HepG2 (cell line): ENCODE measurements around the gene ZNF586. TPM values are rescaled to one million over a fixed set of nuclear protein-coding genes. Genes with fewer than 3 reads are reported as not detected.

Source experiments
- ATAC-seq: fragments of 200-7000 bp; cut with Tn5 transposase; 3 replicates; pipeline ENCODE4 v1.9.1; 2020; ENCODE audit warnings: mild to moderate bottlenecking, moderate library complexity
- BruUV-seq: library from RNA; stranded (reverse); fragments of 400-500 nt; replicated peaks from 2 replicates; lab custom pipeline; 2021; lab: Mats Ljungman, UMichigan
- CTCF ChIA-PET: fragments of 300-600 bp; formaldehyde crosslinking; extraction: SDS; loops from one replicate; lab custom pipeline; 2021; ENCODE audit warnings: low total read pairs, inconsistent platforms, low intra/inter-chr PET ratio; lab: Yijun Ruan, JAX
- POLR2A ChIA-PET: fragments of 350-600 bp; sonication (Branson Sonifier 250); formaldehyde crosslinking; loops from one replicate; lab custom pipeline; 2020; ENCODE audit warnings: antibody characterized with exemption, inconsistent platforms; lab: Yijun Ruan, JAX
- DNase-seq: peaks from one replicate; pipeline ENCODE4 v3.0.0-alpha.2; 2015; ENCODE audit warnings: low spot score
- FAIRE-seq: peaks from 3 replicates; lab custom pipeline; 2011; peaks lifted over from hg19 to GRCh38; lab: Jason Lieb, UNC
- H2AFZ ChIP-seq: one replicate; pipeline ENCODE4 v1.6.1; 2011; ENCODE audit warnings: low read length, inconsistent platforms
- H3K27ac ChIP-seq: fragments of 300-600 bp; 3 replicates; pipeline ENCODE4 v1.8.0; 2011; ENCODE audit warnings: mixed run types, mild to moderate bottlenecking, mixed read lengths, low read length, inconsistent platforms; ENCODE audit not compliant: insufficient read depth; ENCODE audit errors: extremely low read length
- H3K27me3 ChIP-seq, 2 experiments: fragments of 200-600 bp in 1 of 2; 2 replicates in 1 of 2; 3 replicates in 1 of 2; pipeline versions ENCODE4 v1.6.0 to v1.8.0; 2011; ENCODE audit warnings: low read length in 2 of 2, mild to moderate bottlenecking in 2 of 2, moderate library complexity in 2 of 2, inconsistent platforms in 1 of 2; ENCODE audit not compliant: insufficient read depth in 2 of 2, control insufficient read depth in 1 of 2
- H3K36me3 ChIP-seq, 2 experiments: fragments of 200-600 bp in 1 of 2; replicated peaks in 1 of 2; 2 replicates in 1 of 2; 3 replicates in 1 of 2; pipeline versions ENCODE4 v1.5.1 to v1.8.0; 2011; ENCODE audit warnings: low read length in 2 of 2, inconsistent platforms in 1 of 2; ENCODE audit not compliant: insufficient read depth in 2 of 2, control insufficient read depth in 1 of 2
- H3K4me1 ChIP-seq: 2 replicates; pipeline ENCODE4 v1.5.1; 2012; ENCODE audit warnings: low read length, inconsistent platforms; ENCODE audit not compliant: insufficient read depth
- H3K4me2 ChIP-seq: 2 replicates; pipeline ENCODE4 v1.6.0; 2011; ENCODE audit warnings: low read depth, low read length, inconsistent platforms
- H3K4me3 ChIP-seq, 3 experiments: fragments of 200-600 bp in 1 of 3; sonication (generic), shearing (Covaris generic) in 1 of 3; replicated peaks in 1 of 3; 2 replicates each; pipeline ENCODE4 v1.5.1; 2011 to 2016; ENCODE audit warnings: low read length in 3 of 3, inconsistent platforms in 2 of 3, low read depth in 2 of 3, mild to moderate bottlenecking in 2 of 3, control low read depth in 1 of 3, mixed read lengths in 1 of 3; ENCODE audit not compliant: insufficient read depth in 1 of 3
- H3K79me2 ChIP-seq: one replicate; pipeline ENCODE4 v1.6.1; 2011; ENCODE audit warnings: low read length, inconsistent platforms; ENCODE audit not compliant: insufficient read depth
- H3K9ac ChIP-seq: 2 replicates; pipeline ENCODE4 v1.6.0; 2011; ENCODE audit warnings: mild to moderate bottlenecking, low read depth, low read length, inconsistent platforms; ENCODE audit not compliant: insufficient read depth
- H3K9me3 ChIP-seq: 2 replicates; pipeline ENCODE4 v1.5.1; 2012; ENCODE audit warnings: mild to moderate bottlenecking, low read length
- H4K20me1 ChIP-seq: 2 replicates; pipeline ENCODE4 v1.6.0; 2011; ENCODE audit warnings: inconsistent platforms, mild to moderate bottlenecking, low read length, moderate library complexity; ENCODE audit not compliant: insufficient read depth
- ARID5B ChIP-seq: IDR thresholded peaks from 2 replicates; pipeline ENCODE4 v1.4.0; 2020; ENCODE audit warnings: mild to moderate bottlenecking, missing genetic modification reagents
- DMAP1 ChIP-seq: IDR thresholded peaks from 2 replicates; pipeline ENCODE4 v1.6.1; 2016
- FOXO4 ChIP-seq: sonication (generic); formaldehyde crosslinking; conservative IDR thresholded peaks from 2 replicates; pipeline ENCODE4 v1.8.1; 2023; ENCODE audit warnings: missing genetic modification reagents
- HNF4A ChIP-seq: sonication (generic); formaldehyde crosslinking; IDR thresholded peaks from 2 replicates; pipeline ENCODE4 v1.4.0; 2020; ENCODE audit warnings: missing genetic modification reagents
- MZF1 ChIP-seq: sonication (generic); formaldehyde crosslinking; IDR thresholded peaks from 2 replicates; pipeline ENCODE4 v1.8.1; 2023; ENCODE audit warnings: mild to moderate bottlenecking, missing genetic modification reagents, borderline replicate concordance
- SOX6 ChIP-seq, 2 experiments: fragments of 450-650 bp in 1 of 2; sonication (generic) in 1 of 2; formaldehyde crosslinking in 1 of 2; IDR thresholded peaks; 2 replicates each; pipeline versions ENCODE4 v1.4.0 to v1.6.1; 2017 to 2020; ENCODE audit warnings: antibody characterized with exemption in 1 of 2, mild to moderate bottlenecking in 1 of 2, missing genetic modification reagents in 1 of 2
- ZMYM4 ChIP-seq: sonication (generic); formaldehyde crosslinking; IDR thresholded peaks from 2 replicates; pipeline ENCODE4 v1.8.1; 2023; ENCODE audit warnings: mild to moderate bottlenecking, missing genetic modification reagents
- ZNF446 ChIP-seq: sonication (generic); formaldehyde crosslinking; IDR thresholded peaks from 2 replicates; pipeline ENCODE4 v1.5.0; 2020; ENCODE audit warnings: mild to moderate bottlenecking, missing genetic modification reagents
- ZNF574 ChIP-seq: sonication (generic); formaldehyde crosslinking; IDR thresholded peaks from 2 replicates; pipeline ENCODE4 v1.4.0; 2020; ENCODE audit warnings: missing genetic modification reagents
- ZNF777 ChIP-seq: sonication (generic); formaldehyde crosslinking; IDR thresholded peaks from 2 replicates; pipeline ENCODE4 v1.4.0; 2020; ENCODE audit warnings: missing genetic modification reagents
- ZNF883 ChIP-seq: sonication (generic); formaldehyde crosslinking; IDR thresholded peaks from 2 replicates; pipeline ENCODE4 v1.5.1; 2020; ENCODE audit warnings: mild to moderate bottlenecking, missing genetic modification reagents; ENCODE audit errors: not compliant biosample characterization
- ZZZ3 ChIP-seq: sonication (generic); formaldehyde crosslinking; IDR thresholded peaks from 2 replicates; pipeline ENCODE4 v1.4.0; 2020; ENCODE audit warnings: missing genetic modification reagents, mild to moderate bottlenecking, borderline replicate concordance
- WGBS: methylation state at CpG from one replicate; pipeline ENCODE4 v1.1.6; 2017; ENCODE audit warnings: low lambda C conversion rate; 5-methylcytosine and 5-hydroxymethylcytosine counted together
- in situ Hi-C: cut with HindIII; loops from 2 replicates; pipeline ENCODE4 v1.10.0; 2017; ENCODE audit warnings: low pct_unique_long_range_greater_than_20kb; ENCODE audit not compliant: extremely low pct_ligation_motif_present
- intact Hi-C: fragments of 100-400 bp; cut with micrococcal nuclease; formaldehyde crosslinking; loops from one replicate; pipeline ENCODE4 v1.10.0; 2022; ENCODE audit not compliant: unreplicated experiment
- polyA plus RNA-seq, 8 experiments: library from polyadenylated mRNA; depleted of rRNA in 3 of 8; stranded (reverse) in 7 of 8; unstranded in 1 of 8; fragments of >200 nt; fragmentation: Illumina TruSeq in 4 of 8; extraction: Trizol in 4 of 8; gene quantifications; 2 replicates each; pipeline versions ENCODE4 v1.2.1 to v1.2.3, GENCODE V29; 2011 to 2016; ENCODE audit warnings: low read depth in 4 of 8, missing spikeins in 1 of 8, mixed read lengths in 1 of 8; ENCODE audit not compliant: insufficient read depth in 1 of 8
- total RNA-seq, 5 experiments: library from RNA; depleted of rRNA; stranded (reverse); fragments of >200 nt; fragmentation: Illumina TruSeq; extraction: Trizol; gene quantifications; 2 replicates each; pipeline ENCODE4 v1.2.3, GENCODE V29; 2016; ENCODE audit warnings: low read depth in 1 of 5
- TF ChIP-seq, protein P1 (sequence below): sonication (generic); formaldehyde crosslinking; IDR thresholded peaks from 2 replicates; pipeline ENCODE4 v1.4.0; 2020; ENCODE audit warnings: mild to moderate bottlenecking, low read depth, missing genetic modification reagents

Gene ZNF586
- total and polyA plus RNA-seq, 2 of the 13 experiments (the other 11 are each of a cell fraction or from before 2014, with no cell fraction given), result 0.50 to 3.4 TPM

DNA sequence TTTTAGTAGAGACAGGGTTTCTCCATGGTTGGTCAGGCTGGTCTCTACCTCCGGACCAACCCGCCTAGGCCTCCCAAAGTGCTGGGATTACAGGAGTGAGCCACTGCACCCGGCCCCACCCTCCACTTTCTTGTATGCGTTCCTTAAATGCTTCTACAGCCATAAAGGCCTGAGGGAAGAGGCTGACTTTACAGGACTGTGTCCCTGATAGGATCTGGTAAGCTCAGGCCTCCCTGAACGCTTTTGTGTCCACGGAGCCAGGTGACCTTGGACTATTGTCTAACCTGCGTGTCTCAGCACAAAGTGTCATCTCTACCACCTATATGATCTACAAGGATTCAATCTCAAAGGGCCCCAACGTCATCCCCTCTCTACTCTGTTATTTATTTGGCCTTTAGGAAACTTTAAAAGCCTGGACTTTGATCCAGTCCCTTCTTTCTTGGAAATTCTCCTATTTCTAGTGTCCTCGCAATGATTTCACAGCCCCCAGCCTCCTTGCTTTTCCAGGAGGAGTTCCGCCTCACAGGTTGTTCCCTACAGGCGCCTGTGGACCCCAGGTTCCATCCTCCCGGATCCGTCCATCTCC, 44.5 kb downstream of the ZNF586 start:
- H3K36me3 ChIP-seq, result peaks cover 3 to 9% of the 10 kb centered on the region in 2 experiments; a peak in 4 of 5 replicates
- H2AFZ ChIP-seq, result no peak overlapping the region
- peak overlapping the region; percentile 87 to 99 (median 91) for H3K4me3 ChIP-seq
- BruUV-seq, result TSS peak; percentile 72
- H3K4me1 ChIP-seq, result peaks cover 65% of the 10 kb centered on the region
- H3K27ac ChIP-seq, result peak overlapping the region; percentile 92
- POLR2A ChIA-PET, result interaction anchor here (0.6 to 1.7 kb wide), 3 partner anchors 10 to 379 kb away, joined by 3 to 5 read pairs (median 3); partner anchors contain the start of genes ZNF551 and ZNF749
- ATAC-seq, result peak; percentile 9
- CTCF ChIA-PET, result no interaction called here
- WGBS, result 6% methylated on average over 13 of the region's 13 CpGs
- H4K20me1 ChIP-seq, result peaks cover 3% of the 10 kb centered on the region; the same call in 1 of the 2 replicates
- no peaks in the 10 kb centered on the region; a peak in 1 of 5 replicates for H3K27me3 ChIP-seq
- intact Hi-C loops, result no loop called here
- peak overlapping the region; percentile 92 for H3K9ac ChIP-seq
- in situ Hi-C loops, result no loop called here
- DNase-seq, result peak; percentile 12
- FAIRE-seq, result no peak
- H3K9me3 ChIP-seq, result no peaks in the 10 kb centered on the region
- peak overlapping the region; percentile 88 for H3K4me2 ChIP-seq
- H3K79me2 ChIP-seq, result peaks cover 20% of the 10 kb centered on the region
- TF ChIP-seq ZNF446 (CRISPR knock-in tag) (no peak; the same call in 1 of the 2 replicates), ARID5B (0 out of 2 replicates have a peak, but pooled peaks have one; percentile 2), ZZZ3 (0 out of 2 replicates have a peak, but pooled peaks have one; percentile 0), ZNF777 (CRISPR knock-in tag) (0 out of 2 replicates have a peak, but pooled peaks have one; percentile 15), ZNF883 (CRISPR knock-in tag) (no peak), ZMYM4 (CRISPR knock-in tag) (no peak), HNF4A (CRISPR knock-in tag) (peak; percentile 45; the same call in 1 of the 2 replicates), DMAP1 (CRISPR knock-in tag) (no peak), FOXO4 (0 out of 2 replicates have a peak, but pooled peaks have one; percentile 51), SOX6 (IDR thresholded peaks at IDR 0.05) (no peak), SOX6 (CRISPR knock-in tag; IDR thresholded peaks at IDR 0.05) (0 out of 2 replicates have a peak, but pooled peaks have one; percentile 1), MZF1 (CRISPR knock-in tag) (0 out of 2 replicates have a peak, but pooled peaks have one; percentile 28), ZNF574 (CRISPR knock-in tag) (0 out of 2 replicates have a peak, but pooled peaks have one; percentile 12)
- TF ChIP-seq, protein P1, sequence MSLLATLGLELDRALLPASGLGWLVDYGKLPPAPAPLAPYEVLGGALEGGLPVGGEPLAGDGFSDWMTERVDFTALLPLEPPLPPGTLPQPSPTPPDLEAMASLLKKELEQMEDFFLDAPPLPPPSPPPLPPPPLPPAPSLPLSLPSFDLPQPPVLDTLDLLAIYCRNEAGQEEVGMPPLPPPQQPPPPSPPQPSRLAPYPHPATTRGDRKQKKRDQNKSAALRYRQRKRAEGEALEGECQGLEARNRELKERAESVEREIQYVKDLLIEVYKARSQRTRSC (CRISPR knock-in tag), result 0 out of 2 replicates have a peak, but pooled peaks have one; percentile 59
